ENCODE measurements around the gene CUL3.
"Not testable (repeated sequence)": the region's sequence is repeated elsewhere in the genome, so short reads cannot be mapped to it uniquely, and the experiment has no call there.

The CUL3 gene

GRCh38 chr2:224538561-224539138 is 46.5 kb downstream of the CUL3 start:
- no peak for DNase-seq (ENCODE audit: low read depth)

GRCh38 chr2:224532931-224533330 is 52.2 kb downstream of the CUL3 start:
- no peak for DNase-seq (ENCODE audit: low read depth)

- DNase-seq (ENCODE audit: low read depth) = no peak
Measured at GRCh38 chr2:224532441-224532840, 52.7 kb downstream of the CUL3 start.

GRCh38 chr2:224528171-224528570 is 57.0 kb downstream of the CUL3 start:
- DNase-seq (ENCODE audit: low read depth) = no peak

- no peak for DNase-seq (ENCODE audit: low read depth)
Measured at GRCh38 chr2:224525774-224526173, 59.4 kb downstream of the CUL3 start.

GRCh38 chr2:224524657-224525056 is 60.5 kb downstream of the CUL3 start:
- no peak for DNase-seq (ENCODE audit: low read depth)

GRCh38 chr2:224523626-224524577 is 61.3 kb downstream of the CUL3 start:
- peak; percentile 24 for DNase-seq (ENCODE audit: low read depth)

GRCh38 chr2:224522483-224522882 is 62.7 kb downstream of the CUL3 start:
- DNase-seq (ENCODE audit: low read depth) = not testable (repeated sequence)

GRCh38 chr2:224520064-224520463 is 65.1 kb downstream of the CUL3 start:
- peak; percentile 95 for DNase-seq (ENCODE audit: low read depth)

- DNase-seq (ENCODE audit: low read depth) = peak; percentile 75
Measured at GRCh38 chr2:224518806-224519580, 66.2 kb downstream of the CUL3 start.

GRCh38 chr2:224517963-224518362 is 67.2 kb downstream of the CUL3 start:
- DNase-seq (ENCODE audit: low read depth) = no peak

GRCh38 chr2:224516393-224516792 is 68.8 kb downstream of the CUL3 start:
- not testable (repeated sequence) for DNase-seq (ENCODE audit: low read depth)

GRCh38 chr2:224513991-224514390 is 71.2 kb downstream of the CUL3 start:
- DNase-seq (ENCODE audit: low read depth) = no peak

GRCh38 chr2:224507789-224508188 is 77.4 kb downstream of the CUL3 start:
- DNase-seq (ENCODE audit: low read depth) = no peak

- no peak for DNase-seq (ENCODE audit: low read depth)
Measured at GRCh38 chr2:224506494-224506893, 78.7 kb downstream of the CUL3 start.

- no peak for DNase-seq (ENCODE audit: low read depth)
Measured at GRCh38 chr2:224498991-224499390, 86.2 kb downstream of the CUL3 start.

- no peak for DNase-seq (ENCODE audit: low read depth)
Measured at GRCh38 chr2:224492531-224492930, 92.6 kb downstream of the CUL3 start.

- not testable (repeated sequence) for DNase-seq (ENCODE audit: low read depth)
Measured at GRCh38 chr2:224487940-224488339, 97.2 kb downstream of the CUL3 start.

GRCh38 chr2:224485081-224486014 is 99.8 kb downstream of the CUL3 start:
- peak; percentile 97 for DNase-seq (ENCODE audit: low read depth)

- DNase-seq (ENCODE audit: low read depth) = no peak
Measured at GRCh38 chr2:224479826-224480225, 105.3 kb downstream of the CUL3 start.

GRCh38 chr2:224472827-224473226 is 112.3 kb downstream of the CUL3 start:
- no peak for DNase-seq (ENCODE audit: low read depth)
